ENCODE measurements around the gene XAGE5.

DNA sequence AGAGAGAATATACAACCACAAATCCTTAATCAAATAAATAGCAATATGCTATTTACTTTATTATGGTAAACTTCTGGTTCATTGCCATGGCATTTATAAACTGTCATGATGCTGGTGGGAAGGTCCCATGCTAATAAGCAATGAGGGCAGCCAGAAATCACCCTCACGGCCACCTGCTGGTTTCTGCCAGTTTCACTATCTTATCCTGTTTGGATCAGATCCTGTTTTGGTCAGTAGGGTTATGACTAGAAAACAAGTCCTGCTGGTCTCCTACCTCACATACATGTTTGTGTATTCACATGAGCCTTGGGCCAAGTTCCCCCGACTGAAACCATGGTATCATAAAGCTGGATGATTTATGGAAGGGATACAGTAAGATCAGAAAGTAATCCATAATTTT lies 28.1 kb downstream of the XAGE5 start:
- TF ChIP-seq, protein P1, sequence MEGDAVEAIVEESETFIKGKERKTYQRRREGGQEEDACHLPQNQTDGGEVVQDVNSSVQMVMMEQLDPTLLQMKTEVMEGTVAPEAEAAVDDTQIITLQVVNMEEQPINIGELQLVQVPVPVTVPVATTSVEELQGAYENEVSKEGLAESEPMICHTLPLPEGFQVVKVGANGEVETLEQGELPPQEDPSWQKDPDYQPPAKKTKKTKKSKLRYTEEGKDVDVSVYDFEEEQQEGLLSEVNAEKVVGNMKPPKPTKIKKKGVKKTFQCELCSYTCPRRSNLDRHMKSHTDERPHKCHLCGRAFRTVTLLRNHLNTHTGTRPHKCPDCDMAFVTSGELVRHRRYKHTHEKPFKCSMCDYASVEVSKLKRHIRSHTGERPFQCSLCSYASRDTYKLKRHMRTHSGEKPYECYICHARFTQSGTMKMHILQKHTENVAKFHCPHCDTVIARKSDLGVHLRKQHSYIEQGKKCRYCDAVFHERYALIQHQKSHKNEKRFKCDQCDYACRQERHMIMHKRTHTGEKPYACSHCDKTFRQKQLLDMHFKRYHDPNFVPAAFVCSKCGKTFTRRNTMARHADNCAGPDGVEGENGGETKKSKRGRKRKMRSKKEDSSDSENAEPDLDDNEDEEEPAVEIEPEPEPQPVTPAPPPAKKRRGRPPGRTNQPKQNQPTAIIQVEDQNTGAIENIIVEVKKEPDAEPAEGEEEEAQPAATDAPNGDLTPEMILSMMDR (IDR thresholded peaks at IDR 0.05; ENCODE audit: borderline replicate concordance, extremely low read depth, low read length, poor library complexity, severe bottlenecking) = no peak
- TF ChIP-seq EZH2 (IDR thresholded peaks at IDR 0.05; ENCODE audit: borderline replicate concordance, low read depth, low read length, severe bottlenecking) = no peak
